ENCODE data around the gene PEPD.

PEPD gene

DNA sequence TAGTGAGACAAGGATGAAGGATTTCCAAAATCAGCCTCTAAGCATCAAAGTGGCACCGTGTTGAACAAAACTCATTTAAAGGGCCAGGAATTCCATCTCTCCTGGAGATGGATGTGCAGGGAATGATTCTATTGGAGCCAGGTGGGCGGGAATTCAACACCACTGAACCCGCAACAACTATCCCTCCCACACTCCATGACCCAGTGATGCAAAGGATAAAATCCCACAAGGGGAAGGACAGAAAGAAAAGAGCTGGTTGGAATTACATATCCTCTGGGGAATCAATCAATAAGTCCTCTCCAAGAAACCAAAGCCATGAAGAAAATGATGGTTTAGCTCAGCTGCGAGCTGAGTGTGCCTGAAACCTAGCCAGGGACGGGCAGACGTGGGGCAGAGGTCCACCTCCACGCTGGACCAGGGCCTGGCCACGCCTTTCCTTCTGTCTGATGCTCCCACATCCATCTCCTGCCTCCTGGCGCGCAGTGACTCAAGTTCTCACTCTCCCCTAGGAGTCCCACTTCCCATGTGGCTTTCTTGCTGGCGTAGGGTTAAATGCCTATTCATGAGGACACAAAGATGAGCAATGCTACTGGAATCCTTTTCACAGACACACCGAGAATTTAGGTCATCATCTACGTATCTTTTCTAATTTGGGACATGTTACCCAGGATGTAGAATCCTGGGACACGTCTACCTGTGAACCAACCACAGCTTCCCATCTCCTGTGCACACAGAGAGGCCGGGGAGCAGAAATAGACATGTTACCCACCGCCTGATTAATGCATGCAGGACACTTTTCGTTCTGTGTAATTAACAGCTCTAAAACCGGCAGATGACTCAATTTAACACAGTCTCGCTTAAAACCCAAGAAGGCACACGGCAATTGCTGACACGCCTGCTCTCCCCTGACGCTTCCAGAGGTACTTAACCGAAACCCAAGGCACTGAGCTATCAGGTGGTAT lies 48.6 kb downstream of the PEPD start:
- no peak for DNase-seq (ENCODE audit: low read depth)
- TF ChIP-seq, protein P1, sequence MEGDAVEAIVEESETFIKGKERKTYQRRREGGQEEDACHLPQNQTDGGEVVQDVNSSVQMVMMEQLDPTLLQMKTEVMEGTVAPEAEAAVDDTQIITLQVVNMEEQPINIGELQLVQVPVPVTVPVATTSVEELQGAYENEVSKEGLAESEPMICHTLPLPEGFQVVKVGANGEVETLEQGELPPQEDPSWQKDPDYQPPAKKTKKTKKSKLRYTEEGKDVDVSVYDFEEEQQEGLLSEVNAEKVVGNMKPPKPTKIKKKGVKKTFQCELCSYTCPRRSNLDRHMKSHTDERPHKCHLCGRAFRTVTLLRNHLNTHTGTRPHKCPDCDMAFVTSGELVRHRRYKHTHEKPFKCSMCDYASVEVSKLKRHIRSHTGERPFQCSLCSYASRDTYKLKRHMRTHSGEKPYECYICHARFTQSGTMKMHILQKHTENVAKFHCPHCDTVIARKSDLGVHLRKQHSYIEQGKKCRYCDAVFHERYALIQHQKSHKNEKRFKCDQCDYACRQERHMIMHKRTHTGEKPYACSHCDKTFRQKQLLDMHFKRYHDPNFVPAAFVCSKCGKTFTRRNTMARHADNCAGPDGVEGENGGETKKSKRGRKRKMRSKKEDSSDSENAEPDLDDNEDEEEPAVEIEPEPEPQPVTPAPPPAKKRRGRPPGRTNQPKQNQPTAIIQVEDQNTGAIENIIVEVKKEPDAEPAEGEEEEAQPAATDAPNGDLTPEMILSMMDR (conservative IDR thresholded peaks at IDR 0.05; ENCODE audit: low read depth, low read length), result no peak
- H3K4me3 ChIP-seq (ENCODE audit: low read length), result no peak overlapping the region

DNA sequence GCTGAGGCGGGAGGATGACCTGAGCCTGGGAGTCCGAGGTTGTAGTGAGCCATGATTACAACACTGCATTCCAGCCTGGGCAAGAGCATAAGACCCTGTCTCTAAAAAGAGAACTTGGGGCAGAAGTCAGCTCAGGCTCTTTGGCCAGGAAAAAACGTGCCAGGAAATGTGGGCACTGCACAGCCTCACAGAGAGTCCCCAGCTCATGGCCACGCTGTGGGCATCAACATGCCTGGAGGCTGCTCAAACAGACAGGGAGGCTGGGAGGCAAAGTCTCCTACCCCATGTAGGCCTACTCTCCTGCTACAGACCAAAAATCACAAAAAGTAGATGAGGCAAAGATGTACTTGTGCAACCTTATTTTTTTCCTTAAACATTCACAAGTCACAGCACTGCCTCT lies 49.4 kb downstream of the PEPD start:
- DNase-seq (ENCODE audit: low read depth), result no peak
- no peak overlapping the region for H3K4me3 ChIP-seq (ENCODE audit: low read length)
- TF ChIP-seq, protein P1 (conservative IDR thresholded peaks at IDR 0.05; ENCODE audit: low read depth, low read length), result no peak

DNA sequence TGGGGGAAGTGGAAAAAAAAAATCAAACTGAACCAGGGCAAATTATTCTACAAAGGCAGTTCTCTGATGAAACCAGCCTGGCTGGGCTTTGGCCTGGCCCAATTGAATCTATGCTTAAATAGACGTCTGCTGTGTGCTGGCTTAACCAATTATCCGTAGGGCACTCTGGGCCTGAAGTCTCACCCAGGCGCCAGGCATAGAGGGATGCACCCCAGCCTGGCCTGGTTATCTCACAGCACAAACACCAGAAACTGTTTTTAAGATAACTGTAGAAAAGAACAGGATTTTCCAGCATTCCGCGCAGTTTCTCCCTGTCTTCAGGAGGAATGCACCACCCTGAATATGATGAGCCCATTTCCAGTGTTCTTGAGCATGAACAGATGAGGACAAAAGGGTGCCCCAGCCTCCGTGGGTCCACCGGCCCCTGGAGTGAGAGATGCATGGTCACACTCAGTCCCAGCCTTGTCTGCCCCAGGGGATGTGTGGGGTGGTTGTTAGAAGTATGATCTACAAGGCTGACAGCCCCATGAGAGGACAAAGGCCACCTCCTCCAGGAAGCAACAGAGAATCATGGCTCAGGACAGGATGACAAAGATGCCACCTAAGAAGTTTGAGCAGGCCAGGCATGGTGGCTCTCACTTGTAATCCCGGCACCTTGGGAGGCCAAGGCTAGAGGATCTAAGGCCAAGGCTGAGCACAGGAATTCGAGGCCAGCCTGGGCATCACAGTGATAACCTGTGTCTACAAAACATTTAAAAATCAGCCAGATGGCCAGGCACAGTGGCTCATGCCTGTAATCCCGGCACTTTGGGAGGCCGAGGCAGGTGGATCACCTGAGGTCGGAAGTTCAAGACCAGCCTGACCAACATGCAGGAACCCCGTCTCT lies 50.2 kb downstream of the PEPD start:
- no peak overlapping the region for H3K4me3 ChIP-seq (ENCODE audit: low read length)
- no peak for DNase-seq (ENCODE audit: low read depth)
- TF ChIP-seq, protein P1 (conservative IDR thresholded peaks at IDR 0.05; ENCODE audit: low read depth, low read length), result no peak

DNA sequence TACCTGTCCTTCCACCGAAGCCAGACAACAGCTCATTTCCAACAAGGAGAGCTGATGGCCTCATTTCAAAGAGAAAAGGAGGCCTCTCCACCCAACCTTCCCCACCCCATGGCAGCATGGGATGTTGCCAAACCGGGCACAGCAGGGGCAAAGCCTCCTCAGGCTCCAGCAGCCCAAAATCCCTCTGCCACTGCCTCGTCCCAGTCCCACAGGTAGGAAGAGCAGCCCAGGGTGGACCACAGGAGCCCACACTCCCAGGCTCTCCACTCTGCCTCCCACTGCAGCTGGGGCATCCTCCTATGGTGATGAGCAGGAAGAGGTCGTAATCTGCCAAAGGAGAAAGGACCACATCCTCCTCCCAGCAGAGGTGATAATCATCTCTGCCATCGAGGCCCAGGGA lies 50.9 kb downstream of the PEPD start:
- no peak for DNase-seq (ENCODE audit: low read depth)
- TF ChIP-seq, protein P1 (conservative IDR thresholded peaks at IDR 0.05; ENCODE audit: low read depth, low read length), result no peak
- H3K4me3 ChIP-seq (ENCODE audit: low read length), result no peak overlapping the region

DNA sequence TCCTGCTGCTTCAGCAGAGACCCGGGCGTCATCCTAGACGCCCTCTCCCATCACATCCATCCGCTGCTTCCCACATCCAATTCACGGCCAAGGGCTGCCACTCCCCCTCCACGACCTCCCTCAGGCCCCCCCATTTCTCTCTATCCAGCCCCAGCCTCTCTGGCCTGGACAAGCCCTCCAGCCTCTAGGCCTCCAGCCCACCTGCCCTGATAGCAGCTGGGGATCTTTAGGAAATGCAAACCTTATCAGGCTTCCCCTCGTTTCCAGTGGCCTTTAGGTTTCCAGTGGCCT lies 51.6 kb downstream of the PEPD start:
- TF ChIP-seq, protein P1 (conservative IDR thresholded peaks at IDR 0.05; ENCODE audit: low read depth, low read length), result no peak

DNA sequence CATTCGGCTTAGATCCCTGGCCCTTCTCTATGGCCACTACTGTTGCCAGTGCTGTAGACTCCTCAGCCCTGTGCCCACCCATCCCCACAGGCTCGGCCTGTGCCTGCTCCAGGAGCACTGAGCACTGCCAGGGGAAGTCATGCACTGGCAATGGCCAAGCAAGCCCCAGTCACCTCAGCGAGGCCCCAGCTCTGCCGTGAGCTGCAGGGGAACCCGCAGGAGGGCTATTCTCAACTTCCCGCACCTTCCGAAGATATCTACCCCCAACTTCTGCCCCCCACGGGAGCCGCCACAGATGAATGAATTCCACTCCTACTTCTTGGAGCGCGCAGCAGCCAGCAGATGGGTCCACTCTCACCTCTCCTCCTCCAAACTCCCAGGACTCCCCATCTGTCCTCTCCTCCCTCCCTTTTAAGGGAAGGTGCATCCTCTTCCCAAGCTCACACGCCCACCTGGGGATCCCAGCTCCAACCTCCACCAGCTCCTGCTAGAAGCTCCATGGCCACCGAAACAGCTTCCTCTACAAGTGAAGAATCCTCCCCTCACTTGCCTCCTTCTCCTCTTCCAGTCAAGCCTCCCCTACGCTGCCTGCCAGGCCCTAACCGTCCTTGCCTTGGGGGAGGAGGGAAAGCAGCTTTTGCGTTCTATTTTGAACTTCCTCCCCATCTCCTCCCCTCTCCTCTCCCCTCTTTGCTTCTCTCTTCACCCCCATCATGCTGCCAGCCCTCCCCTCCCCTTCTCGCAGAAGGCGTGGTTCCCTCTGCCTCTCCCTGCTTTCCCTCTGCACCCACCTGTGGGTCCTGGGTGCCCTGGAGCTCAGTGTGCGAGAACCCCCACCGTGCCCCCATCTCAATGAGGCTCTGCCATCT lies 52.2 kb downstream of the PEPD start:
- TF ChIP-seq, protein P1 (conservative IDR thresholded peaks at IDR 0.05; ENCODE audit: low read depth, low read length), result no peak
- no peak overlapping the region for H3K4me3 ChIP-seq (ENCODE audit: low read length)
- no peak for DNase-seq (ENCODE audit: low read depth)

More for the DNA sequence above, 51.6 kb downstream of the PEPD start:
- no peak overlapping the region for H3K4me3 ChIP-seq (ENCODE audit: low read length)
- no peak for DNase-seq (ENCODE audit: low read depth)
